Astrocyte (in vitro differentiated cells and primary cell): ENCODE data around the gene ESD. TPM values are rescaled to one million over a fixed set of nuclear protein-coding genes. Genes with fewer than 3 reads are reported as not detected.

Experiments
- DNase-seq: peaks from one replicate; pipeline ENCODE4 v3.0.0-alpha.2; 2010; ENCODE audit warnings: low read depth
- FAIRE-seq: peaks from 2 replicates; lab custom pipeline; 2011; peaks lifted over from hg19 to GRCh38; lab: Jason Lieb, UNC
- H2AFZ ChIP-seq: 2 replicates; pipeline ENCODE4 v1.6.0; 2012; ENCODE audit warnings: low read depth, low read length, inconsistent platforms
- H3K27ac ChIP-seq: 2 replicates; pipeline ENCODE4 v1.5.1; 2011; ENCODE audit warnings: low read depth, low read length, inconsistent platforms
- H3K27me3 ChIP-seq: 2 replicates; pipeline ENCODE4 v1.6.0; 2011; ENCODE audit warnings: low read length, inconsistent platforms; ENCODE audit not compliant: insufficient read depth
- H3K36me3 ChIP-seq: 2 replicates; pipeline ENCODE4 v1.5.1; 2011; ENCODE audit warnings: low read length, inconsistent platforms; ENCODE audit not compliant: insufficient read depth
- H3K4me1 ChIP-seq: 2 replicates; pipeline ENCODE4 v1.5.1; 2011; ENCODE audit warnings: low read length, inconsistent platforms; ENCODE audit not compliant: insufficient read depth
- H3K4me2 ChIP-seq: 2 replicates; pipeline ENCODE4 v1.6.0; 2012; ENCODE audit warnings: low read length, inconsistent platforms
- H3K4me3 ChIP-seq: 2 replicates; pipeline ENCODE4 v1.5.1; 2011; ENCODE audit warnings: low read depth, mild to moderate bottlenecking, low read length, inconsistent platforms; ENCODE audit not compliant: insufficient read depth
- H3K79me2 ChIP-seq: 2 replicates; pipeline ENCODE4 v1.6.0; 2012; ENCODE audit warnings: mild to moderate bottlenecking, low read length, inconsistent platforms; ENCODE audit not compliant: insufficient read depth
- H3K9ac ChIP-seq: 2 replicates; pipeline ENCODE4 v1.6.0; 2012; ENCODE audit warnings: mild to moderate bottlenecking, low read length, inconsistent platforms
- H3K9me3 ChIP-seq: 2 replicates; pipeline ENCODE4 v1.5.1; 2012; ENCODE audit warnings: low read depth, mild to moderate bottlenecking, low read length, inconsistent platforms; ENCODE audit not compliant: insufficient read depth
- H4K20me1 ChIP-seq: 2 replicates; pipeline ENCODE4 v1.6.0; 2012; ENCODE audit warnings: low read length, inconsistent platforms; ENCODE audit not compliant: insufficient read depth
- H3K27ac Mint-ChIP-seq: one replicate; pipeline ENCODE4 v1.8.0; 2021; ENCODE audit warnings: mild to moderate bottlenecking, mixed read lengths; ENCODE audit not compliant: unreplicated experiment
- H3K27me3 Mint-ChIP-seq: one replicate; pipeline ENCODE4 v1.8.0; 2021; ENCODE audit warnings: low read depth, mixed read lengths; ENCODE audit not compliant: unreplicated experiment
- H3K36me3 Mint-ChIP-seq: one replicate; pipeline ENCODE4 v1.8.0; 2021; ENCODE audit warnings: low read depth, mixed read lengths; ENCODE audit not compliant: unreplicated experiment
- H3K4me1 Mint-ChIP-seq: one replicate; pipeline ENCODE4 v1.8.0; 2021; ENCODE audit warnings: low read depth, mixed read lengths; ENCODE audit not compliant: unreplicated experiment
- H3K4me3 Mint-ChIP-seq: one replicate; pipeline ENCODE4 v1.8.0; 2021; ENCODE audit warnings: mild to moderate bottlenecking, moderate library complexity, mixed read lengths; ENCODE audit not compliant: unreplicated experiment
- H3K9me3 Mint-ChIP-seq: one replicate; pipeline ENCODE4 v1.8.0; 2021; ENCODE audit warnings: mild to moderate bottlenecking, mixed read lengths; ENCODE audit not compliant: unreplicated experiment
- EZH2 ChIP-seq: IDR thresholded peaks from 2 replicates; pipeline ENCODE4 v1.6.1; 2012; ENCODE audit warnings: mild to moderate bottlenecking, low read length, inconsistent platforms; ENCODE audit not compliant: insufficient read depth
- total RNA-seq: library from RNA; stranded (reverse); gene quantifications from 2 replicates; pipeline ENCODE4 v1.2.1, GENCODE V29; 2021
- TF ChIP-seq, protein P1 (sequence below): IDR thresholded peaks from 2 replicates; pipeline ENCODE4 v1.5.1; 2011; ENCODE audit warnings: low read depth, mild to moderate bottlenecking, inconsistent platforms, low read length, moderate library complexity; ENCODE audit not compliant: insufficient read depth

ESD gene
- total RNA-seq, 1 donor from 2014 or later, result 91.3 TPM

DNA sequence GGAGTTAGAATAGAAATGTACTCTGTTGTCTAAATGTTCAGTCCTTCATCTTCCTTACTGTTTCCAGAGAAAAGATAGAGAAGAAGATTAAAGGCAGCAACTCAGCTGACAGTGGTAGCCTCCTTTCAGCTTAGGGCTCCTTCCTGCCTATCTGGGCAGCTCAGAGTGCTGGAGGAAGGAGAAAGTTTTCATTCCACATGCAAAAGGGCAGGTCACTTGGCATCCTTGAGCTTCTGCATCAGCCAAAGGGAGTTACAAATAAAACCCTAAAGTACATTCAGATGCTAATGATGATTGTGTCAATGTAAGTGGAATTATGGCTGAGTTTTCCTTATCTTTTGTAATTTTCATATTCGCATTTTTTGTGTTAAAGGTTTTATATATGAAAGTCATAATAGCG is 58.9 kb downstream of the ESD start:
- no peak for TF ChIP-seq EZH2
- TF ChIP-seq, protein P1, sequence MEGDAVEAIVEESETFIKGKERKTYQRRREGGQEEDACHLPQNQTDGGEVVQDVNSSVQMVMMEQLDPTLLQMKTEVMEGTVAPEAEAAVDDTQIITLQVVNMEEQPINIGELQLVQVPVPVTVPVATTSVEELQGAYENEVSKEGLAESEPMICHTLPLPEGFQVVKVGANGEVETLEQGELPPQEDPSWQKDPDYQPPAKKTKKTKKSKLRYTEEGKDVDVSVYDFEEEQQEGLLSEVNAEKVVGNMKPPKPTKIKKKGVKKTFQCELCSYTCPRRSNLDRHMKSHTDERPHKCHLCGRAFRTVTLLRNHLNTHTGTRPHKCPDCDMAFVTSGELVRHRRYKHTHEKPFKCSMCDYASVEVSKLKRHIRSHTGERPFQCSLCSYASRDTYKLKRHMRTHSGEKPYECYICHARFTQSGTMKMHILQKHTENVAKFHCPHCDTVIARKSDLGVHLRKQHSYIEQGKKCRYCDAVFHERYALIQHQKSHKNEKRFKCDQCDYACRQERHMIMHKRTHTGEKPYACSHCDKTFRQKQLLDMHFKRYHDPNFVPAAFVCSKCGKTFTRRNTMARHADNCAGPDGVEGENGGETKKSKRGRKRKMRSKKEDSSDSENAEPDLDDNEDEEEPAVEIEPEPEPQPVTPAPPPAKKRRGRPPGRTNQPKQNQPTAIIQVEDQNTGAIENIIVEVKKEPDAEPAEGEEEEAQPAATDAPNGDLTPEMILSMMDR, result no peak
- H3K4me1 ChIP-seq, result no peaks in the 10 kb centered on the region
- H3K79me2 ChIP-seq, result no peaks in the 10 kb centered on the region
- Mint-ChIP-seq H3K27me3 (no peaks in the 10 kb centered on the region), H3K4me3 (no peak overlapping the region), H3K4me1 (peaks cover 2% of the 10 kb centered on the region), H3K36me3 (peaks cover 6% of the 10 kb centered on the region), H3K27ac (no peak overlapping the region), H3K9me3 (no peaks in the 10 kb centered on the region)
- peaks cover 8% of the 10 kb centered on the region for H3K36me3 ChIP-seq
- no peak overlapping the region for H3K9ac ChIP-seq
- no peak overlapping the region for H3K4me3 ChIP-seq
- H3K9me3 ChIP-seq, result no peaks in the 10 kb centered on the region
- no peaks in the 10 kb centered on the region for H3K27me3 ChIP-seq
- H3K4me2 ChIP-seq, result no peak overlapping the region
- no peak for DNase-seq
- H2AFZ ChIP-seq, result no peak overlapping the region
- no peak overlapping the region for H3K27ac ChIP-seq
- H4K20me1 ChIP-seq, result no peaks in the 10 kb centered on the region
- FAIRE-seq, result no peak

GRCh38 chr13:46736541-46737310 is 60.2 kb downstream of the ESD start:
- DNase-seq, result no peak
- Mint-ChIP-seq H3K9me3 (no peaks in the 10 kb centered on the region), H3K36me3 (peaks cover 6% of the 10 kb centered on the region), H3K27ac (no peak overlapping the region), H3K4me1 (no peaks in the 10 kb centered on the region), H3K4me3 (no peak overlapping the region), H3K27me3 (no peaks in the 10 kb centered on the region)
- Histone ChIP-seq H2AFZ (no peak overlapping the region), H3K36me3 (peaks cover 15% of the 10 kb centered on the region), H4K20me1 (no peaks in the 10 kb centered on the region), H3K4me1 (no peaks in the 10 kb centered on the region), H3K79me2 (no peaks in the 10 kb centered on the region), H3K4me2 (no peak overlapping the region), H3K27me3 (no peaks in the 10 kb centered on the region), H3K27ac (no peak overlapping the region), H3K9me3 (no peaks in the 10 kb centered on the region), H3K9ac (no peak overlapping the region), H3K4me3 (no peak overlapping the region)
- TF ChIP-seq, protein P1, result no peak
- TF ChIP-seq EZH2, result no peak
- FAIRE-seq, result no peak

GRCh38 chr13:46735425-46735824 is 61.5 kb downstream of the ESD start:
- peak; percentile 29 for FAIRE-seq

More at GRCh38 chr13:46735425-46735824, 61.5 kb downstream of the ESD start:
- Histone ChIP-seq H3K27me3 (no peaks in the 10 kb centered on the region), H3K4me2 (no peak overlapping the region), H3K9me3 (no peaks in the 10 kb centered on the region), H2AFZ (no peak overlapping the region), H3K4me3 (no peak overlapping the region), H4K20me1 (no peaks in the 10 kb centered on the region), H3K9ac (no peak overlapping the region), H3K27ac (no peak overlapping the region), H3K36me3 (peaks cover 15% of the 10 kb centered on the region), H3K79me2 (no peaks in the 10 kb centered on the region), H3K4me1 (no peaks in the 10 kb centered on the region)
- peaks cover 6% of the 10 kb centered on the region for H3K36me3 Mint-ChIP-seq
- H3K4me1 Mint-ChIP-seq, result no peaks in the 10 kb centered on the region
- no peaks in the 10 kb centered on the region for H3K9me3 Mint-ChIP-seq
- no peak overlapping the region for H3K4me3 Mint-ChIP-seq
- no peak for DNase-seq
- H3K27ac Mint-ChIP-seq, result no peak overlapping the region
- no peaks in the 10 kb centered on the region for H3K27me3 Mint-ChIP-seq
- TF ChIP-seq EZH2, result no peak
- TF ChIP-seq, protein P1, result no peak
